ENCODE results near the gene MXI1. TPM values are rescaled to one million over a fixed set of nuclear protein-coding genes. Genes with fewer than 3 reads are reported as not detected.
A peak's percentile ranks its signal among the peaks of the same experiment; 100 is the strongest.
"Not testable (repeated sequence)": the region's sequence is repeated elsewhere in the genome, so short reads cannot be mapped to it uniquely, and the experiment has no call there.

The MXI1 gene
- total RNA-seq, 2 experiments from 2014 or later = 47.9 to 48.2 TPM

- ChIA-PET POLR2A (interaction anchor here (0.6 to 0.7 kb wide), 3 partner anchors 56 to 546 kb away, joined by 3 to 4 read pairs (median 3); no protein-coding TSS in a partner anchor), CTCF (interaction anchor here (0.9 to 1.4 kb wide), 3 partner anchors 10 to 19 kb away, joined by 3 to 5 read pairs (median 3); no protein-coding TSS in a partner anchor)
- Mint-ChIP-seq H3K27me3 (peaks cover 2% of the 10 kb centered on the region), H3K4me3 (no peak overlapping the region), H3K4me1 (ENCODE audit: low read depth) (peaks cover 18% of the 10 kb centered on the region), H3K36me3 (ENCODE audit: low read depth) (peaks cover 22% of the 10 kb centered on the region), H3K27ac (no peak overlapping the region), H3K9me3 (peaks cover 3% of the 10 kb centered on the region)
- ATAC-seq (no peak), DNase-seq (no peak)
- TF ChIP-seq, protein P1, sequence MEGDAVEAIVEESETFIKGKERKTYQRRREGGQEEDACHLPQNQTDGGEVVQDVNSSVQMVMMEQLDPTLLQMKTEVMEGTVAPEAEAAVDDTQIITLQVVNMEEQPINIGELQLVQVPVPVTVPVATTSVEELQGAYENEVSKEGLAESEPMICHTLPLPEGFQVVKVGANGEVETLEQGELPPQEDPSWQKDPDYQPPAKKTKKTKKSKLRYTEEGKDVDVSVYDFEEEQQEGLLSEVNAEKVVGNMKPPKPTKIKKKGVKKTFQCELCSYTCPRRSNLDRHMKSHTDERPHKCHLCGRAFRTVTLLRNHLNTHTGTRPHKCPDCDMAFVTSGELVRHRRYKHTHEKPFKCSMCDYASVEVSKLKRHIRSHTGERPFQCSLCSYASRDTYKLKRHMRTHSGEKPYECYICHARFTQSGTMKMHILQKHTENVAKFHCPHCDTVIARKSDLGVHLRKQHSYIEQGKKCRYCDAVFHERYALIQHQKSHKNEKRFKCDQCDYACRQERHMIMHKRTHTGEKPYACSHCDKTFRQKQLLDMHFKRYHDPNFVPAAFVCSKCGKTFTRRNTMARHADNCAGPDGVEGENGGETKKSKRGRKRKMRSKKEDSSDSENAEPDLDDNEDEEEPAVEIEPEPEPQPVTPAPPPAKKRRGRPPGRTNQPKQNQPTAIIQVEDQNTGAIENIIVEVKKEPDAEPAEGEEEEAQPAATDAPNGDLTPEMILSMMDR (IDR thresholded peaks at IDR 0.05) = no peak
- intact Hi-C loops (cut with micrococcal nuclease) = no loop called here
Observed at GRCh38 chr10:110239892-110240291, 32.5 kb downstream of the MXI1 start.

- Mint-ChIP-seq H3K27ac (no peak overlapping the region), H3K9me3 (peaks cover 3% of the 10 kb centered on the region), H3K4me3 (peak overlapping the region; percentile 4), H3K27me3 (peaks cover 7% of the 10 kb centered on the region), H3K36me3 (ENCODE audit: low read depth) (peaks cover 29% of the 10 kb centered on the region), H3K4me1 (ENCODE audit: low read depth) (peaks cover 18% of the 10 kb centered on the region)
- DNase-seq (no peak), ATAC-seq (peak; percentile 45)
- POLR2A ChIA-PET = no interaction called here
- TF ChIP-seq, protein P1 (IDR thresholded peaks at IDR 0.05) = no peak
- intact Hi-C loops (cut with micrococcal nuclease) = no loop called here
- CTCF ChIA-PET = interaction anchor here (1.0 to 1.6 kb wide), 5 partner anchors 11 to 104 kb away, joined by 3 to 5 read pairs (median 3); no protein-coding TSS in a partner anchor
Observed at GRCh38 chr10:110241407-110241806, 34.0 kb downstream of the MXI1 start.

GRCh38 chr10:110241841-110242240 lies 34.4 kb downstream of the MXI1 start:
- DNase-seq (no peak), ATAC-seq (peak; percentile 17)
- Mint-ChIP-seq H3K9me3 (peaks cover 3% of the 10 kb centered on the region), H3K4me1 (ENCODE audit: low read depth) (peaks cover 18% of the 10 kb centered on the region), H3K4me3 (no peak overlapping the region), H3K27ac (no peak overlapping the region), H3K36me3 (ENCODE audit: low read depth) (peaks cover 33% of the 10 kb centered on the region), H3K27me3 (peaks cover 11% of the 10 kb centered on the region)
- intact Hi-C loops (cut with micrococcal nuclease) = no loop called here
- ChIA-PET POLR2A (no interaction called here), CTCF (interaction anchor here (0.7 to 1.6 kb wide), 6 partner anchors 10 to 104 kb away, joined by 3 to 5 read pairs (median 3); no protein-coding TSS in a partner anchor)
- TF ChIP-seq, protein P1 (IDR thresholded peaks at IDR 0.05) = no peak

DNA sequence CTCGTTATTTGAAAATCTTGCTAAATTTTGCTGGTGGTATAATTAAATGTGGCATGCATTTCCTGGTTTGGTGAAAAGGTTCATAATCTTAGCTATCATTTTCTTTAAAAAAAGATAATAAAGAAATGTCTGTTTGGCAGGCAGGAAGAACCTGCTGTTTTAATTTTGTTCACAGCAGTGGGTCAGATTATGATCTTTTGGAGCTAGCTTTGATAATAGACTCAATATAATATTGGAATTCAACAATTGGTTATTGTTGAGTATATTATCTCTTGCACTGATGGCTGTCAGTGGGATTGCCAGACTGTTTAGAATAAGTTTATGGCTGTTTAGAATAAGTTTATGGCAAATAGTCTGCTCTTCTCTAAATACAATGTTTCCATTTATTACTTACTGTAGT lies 35.1 kb downstream of the MXI1 start:
- Mint-ChIP-seq H3K9me3 (peaks cover 3% of the 10 kb centered on the region), H3K4me3 (no peak overlapping the region), H3K4me1 (ENCODE audit: low read depth) (peaks cover 18% of the 10 kb centered on the region), H3K27ac (no peak overlapping the region), H3K36me3 (ENCODE audit: low read depth) (peaks cover 36% of the 10 kb centered on the region), H3K27me3 (peaks cover 14% of the 10 kb centered on the region)
- ATAC-seq = no peak
- DNase-seq = no peak
- intact Hi-C loops (cut with micrococcal nuclease) = no loop called here
- ChIA-PET CTCF (interaction anchor here (0.7 to 3.7 kb wide), 4 partner anchors 10 to 37 kb away, joined by 3 to 12 read pairs (median 4); no protein-coding TSS in a partner anchor), POLR2A (no interaction called here)
- TF ChIP-seq, protein P1 (IDR thresholded peaks at IDR 0.05) = no peak

- POLR2A ChIA-PET = interaction anchor here (0.6 to 0.7 kb wide), 2 partner anchors 24 to 39 kb away, joined by 3 read pairs; no protein-coding TSS in a partner anchor
- DNase-seq (no peak), ATAC-seq (no peak)
- Mint-ChIP-seq H3K36me3 (ENCODE audit: low read depth) (peaks cover 27% of the 10 kb centered on the region), H3K27ac (no peak overlapping the region), H3K4me1 (ENCODE audit: low read depth) (peaks cover 21% of the 10 kb centered on the region), H3K9me3 (no peaks in the 10 kb centered on the region), H3K27me3 (peaks cover 14% of the 10 kb centered on the region), H3K4me3 (no peak overlapping the region)
- intact Hi-C loops (cut with micrococcal nuclease) = no loop called here
- CTCF ChIA-PET = interaction anchor here (0.9 to 3.7 kb wide), 3 partner anchors 9 to 35 kb away, joined by 3 to 12 read pairs (median 5); no protein-coding TSS in a partner anchor
- TF ChIP-seq, protein P1 (IDR thresholded peaks at IDR 0.05) = no peak
Observed at GRCh38 chr10:110244550-110244949, 37.1 kb downstream of the MXI1 start.

DNA sequence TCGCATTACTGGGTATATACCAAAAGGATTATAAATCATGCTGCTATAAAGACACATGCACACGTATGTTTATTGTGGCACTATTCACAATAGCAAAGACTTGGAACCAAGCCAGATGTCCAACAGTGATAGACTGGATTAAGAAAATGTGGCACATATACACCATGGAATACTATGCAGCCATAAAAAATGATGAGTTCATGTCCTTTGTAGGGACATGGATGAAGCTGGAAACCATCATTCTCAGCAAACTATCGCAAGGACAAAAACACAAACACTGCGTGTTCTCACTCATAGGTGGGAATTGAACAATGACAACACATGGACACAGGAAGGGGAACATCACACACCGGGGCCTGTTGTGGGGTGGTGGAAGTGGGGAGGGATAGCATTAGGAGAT lies 40.4 kb downstream of the MXI1 start:
- POLR2A ChIA-PET; DNase-seq; H3K9me3 Mint-ChIP-seq; H3K27ac Mint-ChIP-seq; CTCF ChIA-PET; H3K4me3 Mint-ChIP-seq; ATAC-seq; intact Hi-C loops (cut with micrococcal nuclease): not testable (repeated sequence)
- peaks cover 22% of the 10 kb centered on the region for H3K36me3 Mint-ChIP-seq (ENCODE audit: low read depth)
- H3K27me3 Mint-ChIP-seq = peaks cover 12% of the 10 kb centered on the region
- H3K4me1 Mint-ChIP-seq (ENCODE audit: low read depth) = peaks cover 33% of the 10 kb centered on the region

- H3K4me1 Mint-ChIP-seq (ENCODE audit: low read depth) = peaks cover 33% of the 10 kb centered on the region
- DNase-seq (peak; percentile 28), ATAC-seq (peak; percentile 66)
- H3K36me3 Mint-ChIP-seq (ENCODE audit: low read depth) = peaks cover 31% of the 10 kb centered on the region
- peaks cover 21% of the 10 kb centered on the region for H3K27me3 Mint-ChIP-seq
- intact Hi-C loops (cut with micrococcal nuclease); H3K4me3 Mint-ChIP-seq; H3K27ac Mint-ChIP-seq; H3K9me3 Mint-ChIP-seq: not testable (repeated sequence)
- CTCF ChIA-PET = interaction anchor here (0.7 to 1.4 kb wide), 4 partner anchors 10 to 44 kb away, joined by 3 to 4 read pairs (median 3); no protein-coding TSS in a partner anchor
- POLR2A ChIA-PET = interaction anchor here (0.6 to 1.3 kb wide), 5 partner anchors 9 to 129 kb away, joined by 3 to 4 read pairs (median 3); no protein-coding TSS in a partner anchor
Observed at GRCh38 chr10:110249489-110249888, 42.1 kb downstream of the MXI1 start.
